AG10803 (cell line): ENCODE results near the gene CNIH3.
"Not testable (repeated sequence)": the region's sequence is repeated elsewhere in the genome, so short reads cannot be mapped to it uniquely, and the experiment has no call there.

Experiments used
- DNase-seq: peaks from one replicate; pipeline ENCODE4 v3.0.0; 2010; ENCODE audit warnings: low read depth
- H3K4me3 ChIP-seq: 2 replicates; pipeline ENCODE4 v1.5.1; 2011; ENCODE audit warnings: mild to moderate bottlenecking, low read length, control low read depth
- CTCF ChIP-seq: conservative IDR thresholded peaks from 2 replicates; pipeline ENCODE4 v1.5.1; 2011; ENCODE audit warnings: mild to moderate bottlenecking, low read length, control low read depth, inconsistent platforms

Gene CNIH3

GRCh38 chr1:224681816-224682215 lies 65.7 kb downstream of the CNIH3 start:
- no peak for TF ChIP-seq CTCF
- H3K4me3 ChIP-seq: no peak overlapping the region
- no peak for DNase-seq

GRCh38 chr1:224683936-224684335 lies 67.8 kb downstream of the CNIH3 start:
- no peak overlapping the region for H3K4me3 ChIP-seq
- TF ChIP-seq CTCF: no peak
- DNase-seq: no peak

GRCh38 chr1:224684979-224685425 lies 68.9 kb downstream of the CNIH3 start:
- no peak for TF ChIP-seq CTCF
- no peak for DNase-seq
- H3K4me3 ChIP-seq: no peak overlapping the region

GRCh38 chr1:224686140-224686539 lies 70.0 kb downstream of the CNIH3 start:
- not testable (repeated sequence) for DNase-seq, H3K4me3 ChIP-seq

GRCh38 chr1:224687465-224687864 lies 71.3 kb downstream of the CNIH3 start:
- no peak for TF ChIP-seq CTCF
- DNase-seq: no peak
- H3K4me3 ChIP-seq: no peak overlapping the region

GRCh38 chr1:224689374-224689773 lies 73.3 kb downstream of the CNIH3 start:
- no peak for TF ChIP-seq CTCF
- DNase-seq: no peak
- no peak overlapping the region for H3K4me3 ChIP-seq

GRCh38 chr1:224690576-224690975 lies 74.5 kb downstream of the CNIH3 start:
- no peak for DNase-seq
- H3K4me3 ChIP-seq: no peak overlapping the region
- no peak for TF ChIP-seq CTCF

GRCh38 chr1:224691148-224691925 lies 75.2 kb downstream of the CNIH3 start:
- no peak overlapping the region for H3K4me3 ChIP-seq
- TF ChIP-seq CTCF: no peak
- no peak for DNase-seq
